HG02870 (cell line): Measurements from ENCODE around the gene AGBL3.
"Not testable (repeated sequence)": the region's sequence is repeated elsewhere in the genome, so short reads cannot be mapped to it uniquely, and the experiment has no call there.

Experiments
- ATAC-seq: cut with Tn5 transposase; IDR thresholded peaks from one replicate; pipeline ENCODE4 v1.9.1; 2021; ENCODE audit warnings: mild to moderate bottlenecking, moderate library complexity; ENCODE audit not compliant: unreplicated experiment

AGBL3 gene

GRCh38 chr7:135166338-135166990 lies 180.2 kb downstream of the AGBL3 start:
- ATAC-seq = no peak

GRCh38 chr7:135167365-135167917 lies 181.1 kb downstream of the AGBL3 start:
- no peak for ATAC-seq

GRCh38 chr7:135168001-135168400 lies 181.7 kb downstream of the AGBL3 start:
- ATAC-seq = no peak

DNA sequence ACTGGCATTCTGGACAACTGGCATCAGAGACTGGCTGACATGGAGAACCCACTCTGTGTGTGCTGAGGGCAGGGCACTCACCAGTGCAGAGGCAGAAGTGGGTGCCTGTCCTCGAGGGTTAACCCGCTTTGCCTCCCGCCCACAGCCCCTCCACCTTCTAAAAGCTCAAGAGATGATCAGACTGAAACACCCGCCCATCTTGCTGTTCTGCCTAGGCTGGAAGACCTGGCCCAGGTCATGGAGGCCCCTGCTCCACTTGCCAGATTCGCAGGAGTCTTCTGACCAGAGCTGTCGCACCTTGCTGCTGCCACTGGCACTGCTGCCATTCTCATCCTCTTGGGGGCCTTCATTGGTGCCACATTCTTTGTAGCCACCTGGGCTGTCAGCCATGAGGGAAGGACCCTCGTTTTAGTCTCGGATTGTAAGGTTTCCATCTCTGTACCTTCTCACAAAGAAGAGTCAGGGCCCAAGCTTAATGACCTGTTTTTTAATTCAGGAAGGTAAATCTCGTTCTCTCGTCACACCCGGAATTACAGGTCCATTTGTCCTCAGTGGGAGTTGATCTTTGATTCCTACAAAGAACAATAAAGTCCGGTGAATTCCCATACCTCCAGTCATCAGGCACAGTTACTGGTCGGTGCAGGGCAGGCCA lies 182.3 kb downstream of the AGBL3 start:
- no peak for ATAC-seq

DNA sequence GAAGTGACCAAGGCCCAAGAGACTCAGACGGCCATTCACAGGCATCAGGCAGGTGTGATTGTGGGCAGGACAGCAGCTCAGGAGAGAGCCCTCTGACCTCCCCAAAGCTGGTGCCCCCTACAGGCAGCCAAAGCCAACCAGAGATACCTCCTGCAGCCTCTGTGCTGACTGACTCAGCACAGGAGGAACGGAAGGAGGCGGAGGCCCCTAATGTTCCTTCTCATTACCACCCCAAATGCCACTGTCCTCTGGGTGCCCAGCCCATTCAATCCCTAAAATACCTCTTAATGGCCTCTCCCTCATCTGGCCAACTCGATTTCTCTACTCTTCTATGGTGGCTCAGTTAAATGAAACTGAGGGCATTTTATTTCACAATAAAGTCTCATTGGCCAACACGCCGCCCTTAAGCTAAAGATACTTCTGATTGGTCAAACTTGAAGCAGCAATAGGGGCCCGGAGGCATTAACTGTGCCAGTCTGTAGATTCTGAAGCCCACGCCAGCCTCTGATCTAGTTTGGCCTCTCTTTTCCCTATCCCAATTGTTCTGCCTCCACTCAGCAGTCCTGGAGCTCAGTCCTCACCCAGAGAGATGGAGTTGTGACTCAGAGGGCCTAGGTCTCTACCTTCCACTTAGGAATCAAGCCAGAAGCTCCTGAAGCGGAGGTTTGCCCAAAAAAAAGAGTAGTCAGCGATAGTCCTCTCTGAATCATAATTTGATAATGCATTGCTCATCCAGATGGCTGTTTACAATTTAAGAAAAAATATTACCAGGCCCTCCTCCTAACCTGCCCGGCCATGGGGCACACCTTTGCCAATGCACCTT lies 183.0 kb downstream of the AGBL3 start:
- peak; percentile 38 for ATAC-seq

GRCh38 chr7:135169964-135170273 lies 183.6 kb downstream of the AGBL3 start:
- ATAC-seq = peak; percentile 12

DNA sequence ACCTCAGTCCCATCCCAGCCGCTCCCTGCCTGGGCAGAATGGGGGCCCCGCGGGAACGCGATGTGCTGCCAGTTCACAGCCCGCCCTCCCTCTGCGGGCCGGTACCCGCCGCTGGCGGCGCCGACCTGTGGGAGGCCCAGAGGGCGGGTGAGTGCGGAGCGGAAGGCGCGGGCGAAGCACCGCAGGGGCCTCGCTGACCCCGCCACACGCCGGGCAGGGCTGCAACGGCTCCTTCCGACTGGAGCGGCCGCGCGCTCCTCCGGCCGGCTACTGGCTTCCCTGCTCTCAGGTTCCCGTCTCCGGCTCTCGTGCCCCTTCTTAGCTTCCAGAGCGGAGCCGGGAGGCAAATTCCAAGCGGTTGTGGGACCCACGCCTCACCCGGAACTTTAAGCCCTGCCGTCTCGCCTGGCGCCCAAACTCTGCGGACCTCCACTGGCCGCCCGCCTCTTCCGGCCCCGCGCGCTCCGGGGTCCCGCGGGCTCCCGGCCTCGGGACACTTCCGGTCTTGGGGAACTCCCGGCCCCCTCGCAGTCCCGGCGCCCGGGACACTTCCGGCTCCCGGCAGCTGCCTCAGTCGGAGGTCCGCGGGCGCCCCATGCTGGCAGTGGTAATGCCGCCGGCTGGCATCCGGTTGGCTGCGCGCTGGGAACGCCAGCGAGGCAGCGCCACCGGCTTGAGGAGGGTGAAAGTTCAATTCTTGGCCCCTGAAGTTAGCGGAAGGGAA lies 184.1 kb downstream of the AGBL3 start, which contains the start of gene CYREN:
Gene CYREN, minus strand, starts transcription at position 434 of the 724 bp plus-strand sequence. CDS start 1,785 bp downstream, outside the sequence.
- ATAC-seq = peak; percentile 54

- ATAC-seq = peak; percentile 31
These were observed 184.7 kb downstream of the AGBL3 start for GRCh38 chr7:135170998-135171481.

- ATAC-seq = not testable (repeated sequence)
These were observed 185.4 kb downstream of the AGBL3 start for GRCh38 chr7:135171581-135172291.

DNA sequence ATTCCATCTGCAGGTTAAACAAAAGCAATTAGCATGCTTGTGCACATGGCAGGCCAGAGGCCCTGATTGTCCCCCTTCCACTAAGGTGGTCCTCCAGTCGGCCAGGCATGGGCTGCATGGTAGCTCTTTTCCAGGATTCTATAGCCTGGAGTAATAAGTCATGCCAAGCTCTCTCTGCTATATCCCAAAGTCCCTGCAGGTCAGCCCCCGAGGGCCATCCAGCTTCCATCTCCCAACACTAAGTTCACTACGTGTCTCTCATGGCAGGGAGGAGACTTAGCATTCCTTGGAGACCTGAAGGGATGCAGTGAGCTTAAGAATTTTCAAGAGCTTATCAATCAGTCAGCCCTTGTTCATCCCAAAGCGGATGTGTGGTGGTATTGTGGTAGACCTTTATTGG lies 187.6 kb downstream of the AGBL3 start:
- ATAC-seq = not testable (repeated sequence)

- ATAC-seq = no peak
These were observed 188.6 kb downstream of the AGBL3 start for GRCh38 chr7:135174941-135175340.

DNA sequence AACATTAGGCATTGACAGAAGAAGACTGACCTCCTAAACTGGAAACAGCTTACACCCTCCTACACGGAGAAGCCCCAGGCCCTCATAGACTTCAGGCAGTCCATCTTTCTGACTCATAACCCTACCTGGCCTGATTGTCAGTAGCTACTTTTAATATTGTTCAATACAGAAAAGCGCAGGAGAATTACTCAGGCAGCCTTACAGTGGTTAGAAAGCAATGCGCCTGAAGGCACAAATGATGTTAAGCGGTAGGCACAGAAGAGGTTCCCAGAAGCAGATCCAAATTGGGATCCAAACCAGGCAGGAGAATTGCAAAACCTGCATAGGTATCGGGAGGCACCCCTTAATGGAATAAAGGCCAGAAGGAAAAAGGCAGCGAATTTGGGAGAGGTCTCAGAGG lies 189.6 kb downstream of the AGBL3 start:
- no peak for ATAC-seq

- no peak for ATAC-seq
These were observed 190.9 kb downstream of the AGBL3 start for GRCh38 chr7:135177028-135177696.

DNA sequence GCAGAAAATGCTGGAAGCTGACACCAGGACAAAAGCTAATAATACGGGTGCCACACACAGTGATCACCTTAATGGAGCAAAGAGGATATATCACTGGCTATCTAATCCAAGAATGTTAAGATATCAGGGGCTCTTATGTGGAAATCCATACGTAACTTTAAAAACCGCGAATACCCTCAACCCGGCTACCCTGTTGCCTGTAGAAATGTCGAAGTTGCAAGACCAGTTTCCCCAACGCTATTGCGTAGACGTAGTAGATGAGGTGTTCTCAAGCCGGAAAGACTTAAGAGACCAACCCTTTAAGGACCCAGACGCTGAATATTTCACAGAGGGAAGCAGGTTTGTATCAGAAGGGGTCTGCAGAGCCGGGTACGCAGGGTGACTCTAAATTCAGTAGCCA lies 192.1 kb downstream of the AGBL3 start:
- no peak for ATAC-seq

DNA sequence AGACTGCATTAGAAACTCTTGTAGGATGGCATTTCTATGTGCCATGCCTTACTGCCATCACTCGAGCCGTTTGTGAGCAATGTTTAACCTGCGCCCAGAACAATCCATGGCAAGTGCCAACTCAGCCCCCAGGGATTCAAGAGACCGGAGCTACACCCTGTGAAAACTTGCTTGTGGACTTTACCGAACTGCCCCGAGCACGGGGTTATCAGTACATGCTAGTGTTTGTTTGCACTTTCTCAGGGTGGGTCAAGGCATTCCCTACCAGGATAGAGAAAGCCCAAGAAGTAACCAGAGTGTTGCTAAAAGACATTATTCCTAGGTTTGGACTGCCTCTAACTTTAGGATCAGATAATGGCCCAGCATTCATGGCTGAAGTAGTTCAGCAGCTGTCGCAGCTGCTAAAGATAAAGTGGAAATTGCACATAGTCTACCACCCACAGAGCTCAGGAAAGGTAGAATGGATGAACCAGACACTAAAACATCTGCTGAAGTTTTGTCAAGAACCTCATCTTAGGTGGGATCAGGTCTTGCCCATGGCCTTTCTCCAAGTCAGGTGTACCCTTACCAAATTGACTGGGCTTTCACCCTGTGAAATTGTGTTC lies 193.1 kb downstream of the AGBL3 start:
- no peak for ATAC-seq

GRCh38 chr7:135180122-135180521 lies 193.8 kb downstream of the AGBL3 start:
- ATAC-seq = no peak

DNA sequence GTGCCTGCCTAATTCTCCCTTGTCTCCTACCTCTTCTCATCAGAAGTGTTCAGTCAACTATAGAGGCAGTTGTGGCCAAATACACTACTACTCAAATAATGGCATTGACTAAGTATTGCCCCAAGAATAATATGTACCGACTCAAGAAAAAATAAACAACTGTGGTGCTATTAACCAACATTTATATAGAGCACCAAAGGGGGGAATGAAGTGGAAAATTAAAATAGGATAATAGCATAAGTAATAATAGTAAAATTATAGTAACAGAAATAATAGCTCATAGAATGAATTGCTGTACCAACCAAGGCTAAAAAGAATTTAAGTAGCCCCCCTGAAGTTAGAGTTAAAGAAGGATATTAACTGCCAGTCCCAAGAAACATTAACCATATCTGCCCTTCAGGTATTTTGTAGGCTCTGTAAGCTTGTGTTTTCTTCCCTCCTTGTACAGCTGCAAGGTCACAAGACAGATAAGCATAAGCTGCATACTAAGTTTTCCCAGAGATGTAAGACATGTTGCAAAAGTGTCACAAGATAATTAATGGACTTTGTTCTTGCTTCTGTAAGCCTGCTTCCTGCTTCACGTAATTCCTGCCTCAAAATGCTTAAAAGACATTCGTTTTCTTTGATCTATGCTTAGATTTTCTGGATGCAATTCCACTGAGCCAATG lies 195.1 kb downstream of the AGBL3 start:
- no peak for ATAC-seq

DNA sequence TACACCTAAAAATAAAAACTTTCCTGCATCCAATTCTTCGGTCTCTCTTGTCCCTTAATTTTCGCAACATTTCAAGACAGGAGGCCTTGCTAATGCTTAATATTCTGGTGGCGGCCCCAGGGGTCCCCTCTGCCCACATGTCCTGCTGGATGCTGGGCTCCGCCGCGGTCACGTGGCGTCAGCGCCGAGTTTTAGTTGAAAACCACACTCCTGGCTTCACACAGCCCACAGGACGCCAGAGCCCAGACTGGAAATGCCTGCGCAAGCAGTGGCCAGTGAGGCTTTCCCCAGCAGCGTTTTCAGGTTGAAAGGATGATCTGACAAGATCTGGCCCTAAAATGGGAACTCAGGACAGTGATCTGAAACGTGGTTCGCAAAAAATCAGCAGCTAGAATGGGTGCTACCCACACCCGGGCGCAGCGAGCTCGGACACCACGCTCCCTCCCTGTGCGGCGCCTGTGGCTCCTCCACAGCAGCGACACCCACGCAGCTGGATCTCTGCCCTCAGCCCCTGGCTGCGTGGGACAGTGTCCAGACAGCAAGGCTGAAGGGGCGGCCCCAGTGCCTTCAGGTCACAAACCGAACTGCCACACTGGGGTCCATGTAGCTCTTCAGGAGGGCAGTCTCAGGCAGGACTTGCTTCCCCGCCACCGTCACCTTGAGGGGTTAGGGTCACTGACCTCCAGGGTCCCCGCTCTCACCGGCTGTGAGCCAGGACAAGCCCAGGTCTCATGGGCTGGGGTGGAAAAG lies 195.8 kb downstream of the AGBL3 start:
- ATAC-seq = no peak
